B cell (primary cell): ENCODE measurements around the gene MAPK10. TPM values are rescaled to one million over a fixed set of nuclear protein-coding genes. Genes with fewer than 3 reads are reported as not detected.

Experiments
- ATAC-seq: fragments of 200-7000 bp; cut with Tn5 transposase; one replicate; pipeline ENCODE4 v1.10.0; 2021; ENCODE audit warnings: low read depth, mild to moderate bottlenecking, moderate number of reproducible peaks, moderate library complexity
- CTCF ChIA-PET: fragments of 350-600 bp; sonication (Branson Sonifier 250); formaldehyde crosslinking; loops from one replicate; lab custom pipeline; 2021; ENCODE audit warnings: antibody characterized with exemption, inconsistent platforms; lab: Charles Lee
- POLR2A ChIA-PET: fragments of 350-600 bp; sonication (Branson Sonifier 250); formaldehyde crosslinking; loops from one replicate; lab custom pipeline; 2021; ENCODE audit warnings: antibody characterized with exemption; lab: Charles Lee
- DNase-seq: peaks from one replicate; pipeline ENCODE4 v3.0.0; 2013
- H2AFZ ChIP-seq: 2 replicates; pipeline ENCODE4 v1.6.1; 2012; ENCODE audit warnings: mild to moderate bottlenecking, low read depth, low read length; ENCODE audit not compliant: insufficient read depth, poor library complexity, severe bottlenecking
- H3K27ac ChIP-seq, 2 donors: 1 replicate in 1 of 2; 2 replicates in 1 of 2; pipeline ENCODE4 v1.5.1; 2012 to 2013; ENCODE audit warnings: low read length in 2 of 2, mild to moderate bottlenecking in 2 of 2, moderate library complexity in 1 of 2
- H3K27me3 ChIP-seq, 4 experiments: fragments of 200-600 bp in 1 of 4; sonication (generic) in 1 of 4; replicated peaks in 1 of 4; 1 replicate in 2 of 4; 2 replicates in 2 of 4; pipeline versions ENCODE4 v1.6.1 to v1.7.0; 2013 to 2016; ENCODE audit warnings: low read length in 3 of 4, mild to moderate bottlenecking in 2 of 4, mixed read lengths in 1 of 4, moderate library complexity in 1 of 4; ENCODE audit not compliant: insufficient read depth in 4 of 4, control insufficient read depth in 3 of 4; ENCODE audit errors: control extremely low read depth in 1 of 4
- H3K36me3 ChIP-seq, 2 experiments: replicated peaks in 1 of 2; 1 replicate in 1 of 2; 2 replicates in 1 of 2; pipeline versions ENCODE4 v1.6.1 to v1.7.1; 2013; ENCODE audit warnings: low read length in 1 of 2; ENCODE audit not compliant: insufficient read depth in 2 of 2, control insufficient read depth in 1 of 2; ENCODE audit errors: control extremely low read depth in 1 of 2, extremely low read depth in 1 of 2
- H3K4me1 ChIP-seq, 2 donors: fragments of 200-600 bp in 1 of 2; sonication (generic) in 1 of 2; 1 replicate in 1 of 2; 2 replicates in 1 of 2; pipeline versions ENCODE4 v1.5.1 to v1.6.1; 2013 to 2017; ENCODE audit warnings: low read length in 2 of 2; ENCODE audit not compliant: control insufficient read depth in 2 of 2, insufficient read depth in 2 of 2
- H3K4me2 ChIP-seq: replicated peaks from 2 replicates; pipeline ENCODE3; 2012; ENCODE audit warnings: mild to moderate bottlenecking, low read depth, low read length; ENCODE audit not compliant: poor library complexity, severe bottlenecking
- H3K4me3 ChIP-seq, 5 experiments: fragments of 200-600 bp in 1 of 5; sonication (generic) in 1 of 5; 1 replicate in 3 of 5; 2 replicates in 2 of 5; pipeline versions ENCODE4 v1.5.1 to v1.7.0; 2011 to 2016; ENCODE audit warnings: low read length in 4 of 5, mild to moderate bottlenecking in 4 of 5, low read depth in 2 of 5, control low read depth in 1 of 5, moderate library complexity in 1 of 5; ENCODE audit not compliant: insufficient read depth in 1 of 5; ENCODE audit errors: control extremely low read depth in 1 of 5, extremely low read depth in 1 of 5
- H3K79me2 ChIP-seq: fragments of 200-600 bp; sonication (generic); one replicate; pipeline ENCODE4 v1.6.0; 2016; ENCODE audit warnings: low read length; ENCODE audit not compliant: control insufficient read depth, insufficient read depth
- H3K9ac ChIP-seq: fragments of 200-600 bp; sonication (generic); 2 replicates; pipeline ENCODE4 v1.6.1; 2017; ENCODE audit warnings: mild to moderate bottlenecking, low read length, moderate library complexity
- H3K9me3 ChIP-seq, 3 donors: one replicate each; pipeline versions ENCODE4 v1.6.1 to v1.7.1; 2013; ENCODE audit warnings: low read length in 2 of 3; ENCODE audit not compliant: control insufficient read depth in 2 of 3, insufficient read depth in 1 of 3; ENCODE audit errors: control extremely low read depth in 1 of 3
- H4K20me1 ChIP-seq: 2 replicates; pipeline ENCODE4 v1.6.0; 2012; ENCODE audit warnings: mild to moderate bottlenecking, low read length; ENCODE audit not compliant: insufficient read depth, control insufficient read depth, poor library complexity, severe bottlenecking
- H3K27ac Mint-ChIP-seq: one replicate; pipeline ENCODE4 v1.8.0; 2021; ENCODE audit warnings: mixed read lengths
- H3K27me3 Mint-ChIP-seq: one replicate; pipeline ENCODE4 v1.8.0; 2021; ENCODE audit warnings: mixed read lengths
- H3K4me1 Mint-ChIP-seq: one replicate; pipeline ENCODE4 v1.8.0; 2021; ENCODE audit warnings: mixed read lengths
- H3K4me3 Mint-ChIP-seq: one replicate; pipeline ENCODE4 v1.8.0; 2021; ENCODE audit warnings: mixed read lengths
- H3K9me3 Mint-ChIP-seq: one replicate; pipeline ENCODE4 v1.8.0; 2022; ENCODE audit warnings: mixed read lengths; ENCODE audit not compliant: insufficient read depth
- CTCF ChIP-seq: fragments of 200-600 bp; IDR thresholded peaks from one replicate; pipeline ENCODE4 v1.8.0; 2022; ENCODE audit warnings: antibody characterized with exemption, mild to moderate bottlenecking
- EZH2 ChIP-seq: IDR thresholded peaks from 2 replicates; pipeline ENCODE4 v1.6.1; 2012; ENCODE audit warnings: borderline replicate concordance, low read depth, mild to moderate bottlenecking, moderate library complexity, low read length; ENCODE audit not compliant: insufficient read depth, poor library complexity, severe bottlenecking
- WGBS: methylation state at CpG from one replicate; pipeline ENCODE4 v1.1.5; 2013; ENCODE audit warnings: missing lambda C conversion rate; ENCODE audit not compliant: insufficient coverage; 5-methylcytosine and 5-hydroxymethylcytosine counted together
- intact Hi-C: fragments of 100-400 bp; cut with micrococcal nuclease; formaldehyde crosslinking; loops from one replicate; pipeline ENCODE4 v1.10.0; 2022
- polyA plus RNA-seq: library from polyadenylated mRNA; depleted of rRNA; stranded (reverse); fragments of >200 nt; gene quantifications from 2 replicates; pipeline ENCODE4 v1.2.3, GENCODE V29; 2012
- total RNA-seq, 2 donors: library from RNA; stranded (reverse); fragments of 120-200 nt in 1 of 2; gene quantifications; 1 replicate in 1 of 2; 2 replicates in 1 of 2; pipeline versions ENCODE4 v1.2.3 to v1.2.4, GENCODE V29; 2013 to 2022

Gene MAPK10
- total and polyA plus RNA-seq, 2 donors (not counting 1 experiment from before 2014, with no cell fraction given): 0.03 to 3.1 TPM

GRCh38 chr4:86381431-86381830, 21.6 kb upstream of the MAPK10 start:
- intact Hi-C loops: no loop called here
- WGBS: 90% methylated on average over 2 of the region's 4 CpGs
- no peaks in the 10 kb centered on the region for H4K20me1 ChIP-seq
- DNase-seq: no peak
- H3K9me3 Mint-ChIP-seq: no peaks in the 10 kb centered on the region
- H3K4me3 ChIP-seq: no peak overlapping the region
- H2AFZ ChIP-seq: no peak overlapping the region
- no peaks in the 10 kb centered on the region for H3K36me3 ChIP-seq
- H3K27ac Mint-ChIP-seq: no peak overlapping the region
- no peaks in the 10 kb centered on the region for H3K79me2 ChIP-seq
- peaks cover 8% of the 10 kb centered on the region for H3K27me3 Mint-ChIP-seq
- H3K4me1 Mint-ChIP-seq: no peaks in the 10 kb centered on the region
- no peak for ATAC-seq
- H3K4me1 ChIP-seq: no peaks in the 10 kb centered on the region
- no peak overlapping the region for H3K9ac ChIP-seq
- H3K4me2 ChIP-seq: no peak overlapping the region
- TF ChIP-seq EZH2: no peak
- no peak for TF ChIP-seq CTCF
- POLR2A ChIA-PET: no interaction called here
- no peaks in the 10 kb centered on the region for H3K9me3 ChIP-seq
- H3K27ac ChIP-seq: no peak overlapping the region
- H3K4me3 Mint-ChIP-seq: no peak overlapping the region
- CTCF ChIA-PET: no interaction called here
- peaks cover 0 to 4% (median 0%) of the 10 kb centered on the region in 4 experiments for H3K27me3 ChIP-seq

GRCh38 chr4:86380181-86380724, 20.4 kb upstream of the MAPK10 start:
- Mint-ChIP-seq H3K9me3 (no peaks in the 10 kb centered on the region), H3K4me3 (no peak overlapping the region), H3K4me1 (no peaks in the 10 kb centered on the region), H3K27ac (no peak overlapping the region), H3K27me3 (peaks cover 5% of the 10 kb centered on the region)
- ATAC-seq (no peak), DNase-seq (no peak)
- H3K27ac ChIP-seq: no peak overlapping the region
- H3K9me3 ChIP-seq: no peaks in the 10 kb centered on the region
- ChIA-PET POLR2A (no interaction called here), CTCF (no interaction called here)
- H2AFZ ChIP-seq: no peak overlapping the region
- no peaks in the 10 kb centered on the region for H3K79me2 ChIP-seq
- H3K9ac ChIP-seq: no peak overlapping the region
- no peak overlapping the region for H3K4me3 ChIP-seq
- H3K27me3 ChIP-seq: peaks cover 0 to 4% (median 0%) of the 10 kb centered on the region in 4 experiments
- H4K20me1 ChIP-seq: no peaks in the 10 kb centered on the region
- no peak for TF ChIP-seq CTCF
- no peak for TF ChIP-seq EZH2
- intact Hi-C loops: no loop called here
- no peaks in the 10 kb centered on the region for H3K36me3 ChIP-seq
- no peaks in the 10 kb centered on the region for H3K4me1 ChIP-seq
- H3K4me2 ChIP-seq: no peak overlapping the region
